Heart right ventricle (tissue), 16 donors: Measurements from ENCODE around the gene PRLHR. TPM values are rescaled to one million over a fixed set of nuclear protein-coding genes. Genes with fewer than 3 reads are reported as not detected.

Experiments used
- ATAC-seq, 8 donors: fragments of 200-7000 bp; cut with Tn5 transposase; one replicate each; pipeline ENCODE4 v1.9.1; 2020; ENCODE audit warnings: mild to moderate bottlenecking in 8 of 8, moderate library complexity in 8 of 8, moderate number of reproducible peaks in 1 of 8
- DNase-seq, 2 donors: peaks; one replicate each; pipeline ENCODE4 v3.0.0-alpha.2; 2020
- H3K27ac ChIP-seq, 10 donors: fragments of 200-600 bp; sonication (generic) in 2 of 10; one replicate each; pipeline versions ENCODE4 v1.5.0 to v1.8.0; 2020 to 2022; ENCODE audit warnings: mild to moderate bottlenecking in 3 of 10
- H3K27me3 ChIP-seq, 7 donors: fragments of 200-600 bp; one replicate each; pipeline ENCODE4 v1.8.0; 2021 to 2022; ENCODE audit warnings: mild to moderate bottlenecking in 2 of 7
- H3K36me3 ChIP-seq, 9 donors: fragments of 200-600 bp; sonication (generic) in 1 of 9; one replicate each; pipeline versions ENCODE4 v1.5.0 to v1.8.0; 2020 to 2022; ENCODE audit warnings: mild to moderate bottlenecking in 2 of 9
- H3K4me1 ChIP-seq, 9 donors: fragments of 200-600 bp; sonication (generic) in 1 of 9; one replicate each; pipeline versions ENCODE4 v1.5.0 to v1.8.0; 2020 to 2022; ENCODE audit warnings: mild to moderate bottlenecking in 4 of 9
- H3K4me3 ChIP-seq, 10 donors: fragments of 200-600 bp; sonication (generic) in 2 of 10; one replicate each; pipeline versions ENCODE4 v1.5.0 to v1.8.0; 2020 to 2022; ENCODE audit warnings: mild to moderate bottlenecking in 7 of 10, moderate library complexity in 2 of 10
- H3K9me3 ChIP-seq, 11 donors: fragments of 200-600 bp in 10 of 11; sonication (generic) in 2 of 11; one replicate each; pipeline versions ENCODE4 v1.5.0 to v1.8.0; 2013 to 2022; ENCODE audit warnings: mild to moderate bottlenecking in 2 of 11, control low read depth in 1 of 11, moderate library complexity in 1 of 11
- WGBS, 2 donors: extraction: QIAGEN DNeasy Blood & Tissue Kit; methylation state at CpG; one replicate each; pipeline ENCODE4 v1.1.7; 2013; ENCODE audit warnings: inconsistent platforms in 1 of 2; 5-methylcytosine and 5-hydroxymethylcytosine counted together
- intact Hi-C, 10 donors: fragments of 100-400 bp; cut with DNase I; formaldehyde crosslinking; loops; one replicate each; pipeline versions ENCODE4 v1.11.1 to v1.14.2; 2022
- polyA plus RNA-seq, 2 donors: library from polyadenylated mRNA; stranded (reverse); fragments of 200-250 nt; gene quantifications; one replicate each; pipeline ENCODE4 v1.2.3, GENCODE V29; 2013
- total RNA-seq, 10 donors: library from RNA; stranded (reverse); fragmentation: NEBNext Ultra II Directional in 3 of 10; extraction: Animal tissue kit (Norgen Biotek cat#: 25700) in 3 of 10; gene quantifications; one replicate each; pipeline versions ENCODE4 v1.2.1 to v1.2.4, GENCODE V29; 2021 to 2023
- TF ChIP-seq, protein P1 (sequence below), 9 donors: fragments of 200-600 bp; sonication (generic) in 2 of 9; IDR thresholded peaks; one replicate each; pipeline versions ENCODE4 v1.5.0 to v1.8.0; 2021 to 2022; ENCODE audit warnings: antibody characterized with exemption in 9 of 9, mild to moderate bottlenecking in 5 of 9, moderate library complexity in 1 of 9
- donor health status: Arrhythmogenic right ventricular cardiomyopathy.
- donor health status: ischemic (EF 13 %, LVEDD 7.1; RV severe dilation, severe dysfunction).
- donor health status: healthy with polysubstance abuse.
- donor health status: DM: no; HTN: yes; CAD: no.
- donor health status: DM: no; HTN: no; CAD: no.
- donor health status: ischemic (EF 25% LVEDD 6.9; RV normal size, moderate dysfunction).
- donor health status: ischemic (EF 25% LVEDD 5.7; RV mildly dilated, moderate dysfunction).
- donor health status: healthy.
- donor health status: DM: yes; HTN: yes; CAD: no.
- donor health status: Ischemic cardiomyopathy.
- donor health status: ischemic (EF 35%, LVEDD 5.7; RV mildly dilated, moderate dysfunction).
- donor health status: nonischemic (EF 11% LVEDD 7.7; RV severe dilation, severe dysfunction).
- donor health status: DM: yes; HTN: yes; CAD: no.
- donor health status: PGD.
- donor health status: ischemic (EF 29% LVEDD 5.4; RV normal size, mild dysfunction).
- donor health status: nonischemic (EF 23%, LVEDD 6.1; RV moderate dilation, normal function).

PRLHR gene
- total and polyA plus RNA-seq, 12 donors, result not detected

DNA sequence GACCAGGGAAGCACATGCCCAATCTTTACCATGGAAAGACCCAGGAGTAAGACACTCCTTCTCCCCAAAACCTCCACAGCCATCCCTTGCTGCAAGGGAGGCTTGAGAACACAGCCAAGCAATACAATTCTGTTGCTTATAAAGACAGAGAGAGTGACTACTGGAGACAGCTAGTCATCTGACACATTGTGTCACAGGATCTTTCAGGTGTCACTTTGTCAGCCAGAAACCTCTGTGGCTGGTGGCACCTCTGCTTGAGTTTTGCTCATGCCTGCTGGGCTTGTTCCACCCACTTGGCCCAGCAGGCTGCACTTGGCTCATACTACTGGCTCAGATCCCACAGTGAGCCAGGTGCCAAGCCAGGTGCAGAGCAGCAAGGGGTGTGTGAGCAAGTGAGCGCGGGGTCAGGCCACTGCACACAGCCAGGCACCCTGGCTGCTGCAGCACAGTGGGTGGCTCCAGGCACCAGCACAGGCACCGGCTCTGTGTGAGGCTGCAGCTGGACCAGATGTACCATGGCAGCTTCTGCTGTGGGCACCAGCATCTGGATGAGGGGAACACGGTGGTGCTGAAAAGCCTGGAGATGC, 12.4 kb upstream of the PRLHR start:
- no peak for DNase-seq
- peaks cover 0 to 19% (median 9%) of the 10 kb centered on the region in 7 donors for H3K27me3 ChIP-seq
- no peak overlapping the region for H3K27ac ChIP-seq
- no peak overlapping the region for H3K4me3 ChIP-seq
- H3K36me3 ChIP-seq, result no peaks in the 10 kb centered on the region
- TF ChIP-seq, protein P1, sequence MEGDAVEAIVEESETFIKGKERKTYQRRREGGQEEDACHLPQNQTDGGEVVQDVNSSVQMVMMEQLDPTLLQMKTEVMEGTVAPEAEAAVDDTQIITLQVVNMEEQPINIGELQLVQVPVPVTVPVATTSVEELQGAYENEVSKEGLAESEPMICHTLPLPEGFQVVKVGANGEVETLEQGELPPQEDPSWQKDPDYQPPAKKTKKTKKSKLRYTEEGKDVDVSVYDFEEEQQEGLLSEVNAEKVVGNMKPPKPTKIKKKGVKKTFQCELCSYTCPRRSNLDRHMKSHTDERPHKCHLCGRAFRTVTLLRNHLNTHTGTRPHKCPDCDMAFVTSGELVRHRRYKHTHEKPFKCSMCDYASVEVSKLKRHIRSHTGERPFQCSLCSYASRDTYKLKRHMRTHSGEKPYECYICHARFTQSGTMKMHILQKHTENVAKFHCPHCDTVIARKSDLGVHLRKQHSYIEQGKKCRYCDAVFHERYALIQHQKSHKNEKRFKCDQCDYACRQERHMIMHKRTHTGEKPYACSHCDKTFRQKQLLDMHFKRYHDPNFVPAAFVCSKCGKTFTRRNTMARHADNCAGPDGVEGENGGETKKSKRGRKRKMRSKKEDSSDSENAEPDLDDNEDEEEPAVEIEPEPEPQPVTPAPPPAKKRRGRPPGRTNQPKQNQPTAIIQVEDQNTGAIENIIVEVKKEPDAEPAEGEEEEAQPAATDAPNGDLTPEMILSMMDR (IDR thresholded peaks at IDR 0.05), result no peak
- H3K9me3 ChIP-seq, result peaks cover 0 to 23% (median 7%) of the 10 kb centered on the region in 11 donors
- H3K4me1 ChIP-seq, result no peaks in the 10 kb centered on the region
- WGBS, 2 donors, result 92 to 93% methylated on average over 4 of the region's 4 CpGs
- no peak for ATAC-seq
- intact Hi-C loops, result no loop called here

DNA sequence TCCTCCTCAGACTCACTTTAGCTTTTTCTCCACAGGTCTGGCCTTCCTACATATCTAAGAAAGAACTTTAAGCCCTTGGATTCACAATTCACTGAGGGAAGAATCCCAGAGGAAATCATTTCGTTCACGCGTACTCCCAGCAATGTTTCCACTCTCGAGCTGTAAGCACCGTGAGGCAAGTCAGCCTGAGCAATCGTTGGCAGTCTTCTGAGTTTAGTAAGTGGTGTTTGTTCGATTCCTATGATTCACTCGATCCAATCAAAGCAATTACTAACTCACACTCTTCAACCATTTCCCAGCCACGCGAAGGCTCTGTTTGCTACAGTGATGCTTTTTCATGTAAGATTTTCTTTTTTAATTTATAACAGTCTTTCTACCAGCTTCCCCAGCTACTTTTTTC, 10.2 kb upstream of the PRLHR start:
- no peak for ATAC-seq
- TF ChIP-seq, protein P1 (IDR thresholded peaks at IDR 0.05), result no peak
- no peak overlapping the region for H3K4me3 ChIP-seq
- intact Hi-C loops, result no loop called here
- no peak for DNase-seq
- WGBS, 2 donors, result 78 to 81% methylated on average over 10 of the region's 10 CpGs
- no peak overlapping the region for H3K27ac ChIP-seq
- H3K36me3 ChIP-seq, result no peaks in the 10 kb centered on the region
- peaks cover 0 to 25% (median 12%) of the 10 kb centered on the region in 7 donors for H3K27me3 ChIP-seq
- peaks cover 0 to 23% (median 7%) of the 10 kb centered on the region in 11 donors for H3K9me3 ChIP-seq
- no peaks in the 10 kb centered on the region for H3K4me1 ChIP-seq

DNA sequence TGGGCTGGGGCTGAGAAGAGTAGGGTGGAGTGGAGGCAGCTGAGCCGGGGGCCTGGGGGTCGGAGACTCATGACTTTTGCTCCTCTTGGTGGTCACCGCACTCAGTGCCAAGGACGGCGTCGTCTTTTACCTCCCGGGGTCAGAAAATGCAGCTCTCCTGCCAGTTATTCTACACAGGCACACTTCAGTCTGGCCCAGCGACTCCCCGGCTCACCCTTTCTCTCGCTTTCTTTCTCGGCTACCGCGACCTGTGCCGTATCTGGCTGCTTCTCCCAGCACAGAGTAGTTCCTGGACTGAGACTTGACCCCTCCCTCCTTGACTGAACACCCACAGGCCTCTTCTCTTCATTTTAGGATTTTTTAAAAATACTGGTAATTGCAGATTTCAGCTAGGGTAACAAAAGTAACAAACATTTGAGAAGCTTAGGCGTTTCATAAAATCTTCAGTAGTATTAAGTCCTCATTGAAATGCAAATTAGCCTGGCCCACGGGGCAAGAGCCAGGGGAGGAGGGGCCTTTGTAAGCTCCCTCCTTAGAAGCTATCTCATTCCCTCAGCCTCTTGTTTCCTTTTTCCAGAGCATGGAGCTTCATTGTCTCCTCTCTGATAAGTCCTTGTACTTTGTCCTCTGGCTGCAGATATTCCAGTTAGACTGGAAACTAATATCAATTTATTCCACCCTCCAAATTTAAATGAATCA, 1.1 kb upstream of the PRLHR start:
- TF ChIP-seq, protein P1 (IDR thresholded peaks at IDR 0.05), result no peak
- Histone ChIP-seq H3K36me3 (no peaks in the 10 kb centered on the region), H3K4me3 (no peak overlapping the region), H3K9me3 (no peaks in the 10 kb centered on the region), H3K27ac (no peak overlapping the region), H3K27me3 (peaks cover 22 to 92% (median 87%) of the 10 kb centered on the region in 7 donors), H3K4me1 (peaks cover 0 to 6% (median 0%) of the 10 kb centered on the region in 9 donors)
- DNase-seq (no peak), ATAC-seq (no peak)
- intact Hi-C loops, result no loop called here
- 3% methylated on average over 16 of the region's 16 CpGs for WGBS, 2 donors

- intact Hi-C loops, result no loop called here
- 11% methylated on average over 22 of the region's 22 CpGs for WGBS, 2 donors
- TF ChIP-seq, protein P1 (IDR thresholded peaks at IDR 0.05), result no peak
- Histone ChIP-seq H3K9me3 (no peaks in the 10 kb centered on the region), H3K27me3 (peaks cover 22 to 86% (median 79%) of the 10 kb centered on the region in 7 donors), H3K36me3 (no peaks in the 10 kb centered on the region), H3K27ac (no peak overlapping the region), H3K4me1 (peaks cover 0 to 6% (median 0%) of the 10 kb centered on the region in 9 donors), H3K4me3 (no peak overlapping the region)
- DNase-seq, result no peak
- ATAC-seq, result no peak
Measured at GRCh38 chr10:118595064-118595420, 406 bp downstream of the PRLHR start.
